Raji (cell line): ENCODE results near the gene LDLRAD1.

Experiments
- POLR2A ChIP-seq: IDR thresholded peaks from 2 replicates; pipeline ENCODE4 v1.6.1; 2011; ENCODE audit warnings: low read depth, low read length, control low read depth; ENCODE audit not compliant: insufficient read depth

Gene LDLRAD1

GRCh38 chr1:54002544-54003248 lies 15.3 kb downstream of the LDLRAD1 start:
- no peak for TF ChIP-seq POLR2A

DNA sequence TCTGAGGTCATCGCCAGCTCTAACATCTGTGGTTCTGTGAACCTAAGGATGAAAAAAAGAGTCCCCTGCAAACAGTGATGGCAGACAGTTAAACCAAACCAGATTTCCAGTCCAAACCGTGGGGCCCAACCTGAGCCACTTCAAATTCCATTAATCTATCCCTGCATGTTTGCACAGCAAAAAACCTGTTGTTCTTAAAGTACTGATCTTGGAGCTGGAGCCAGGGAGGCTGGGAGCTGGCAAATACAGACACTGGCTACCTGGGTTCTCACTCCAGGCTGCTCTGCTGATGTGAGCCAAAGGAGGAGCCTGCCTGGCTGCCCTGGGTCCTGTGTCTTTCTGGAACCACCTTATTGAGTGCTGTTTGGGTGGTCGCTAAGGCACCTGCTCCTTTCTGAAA lies 16.4 kb downstream of the LDLRAD1 start:
- TF ChIP-seq POLR2A, result no peak

GRCh38 chr1:53999920-54000319 lies 18.1 kb downstream of the LDLRAD1 start:
- no peak for TF ChIP-seq POLR2A

- TF ChIP-seq POLR2A, result no peak
These were observed 19.8 kb downstream of the LDLRAD1 start for GRCh38 chr1:53998223-53998622.

DNA sequence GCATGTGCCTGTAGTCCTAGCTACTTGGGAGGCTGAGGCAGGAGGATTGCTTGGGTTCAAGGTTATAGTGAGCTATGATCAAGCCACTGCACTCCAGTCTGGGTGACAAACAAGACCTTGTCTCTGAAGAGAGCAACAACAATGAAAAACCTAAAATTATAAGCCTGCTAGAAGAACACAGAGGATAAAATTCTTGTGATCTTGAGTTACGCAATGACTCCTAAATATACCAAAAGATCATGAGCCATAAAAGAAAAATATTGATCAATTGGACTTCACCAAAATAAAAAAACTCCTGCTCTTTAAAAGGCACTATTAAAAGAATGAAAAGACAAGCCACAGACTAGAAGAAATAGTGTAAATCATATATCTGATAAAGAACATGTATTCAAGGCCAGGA lies 22.3 kb downstream of the LDLRAD1 start:
- TF ChIP-seq POLR2A, result no peak

- no peak for TF ChIP-seq POLR2A
These were observed 25.7 kb downstream of the LDLRAD1 start for GRCh38 chr1:53992085-53992874.

- no peak for TF ChIP-seq POLR2A
These were observed 30.1 kb downstream of the LDLRAD1 start for GRCh38 chr1:53987880-53988279.

DNA sequence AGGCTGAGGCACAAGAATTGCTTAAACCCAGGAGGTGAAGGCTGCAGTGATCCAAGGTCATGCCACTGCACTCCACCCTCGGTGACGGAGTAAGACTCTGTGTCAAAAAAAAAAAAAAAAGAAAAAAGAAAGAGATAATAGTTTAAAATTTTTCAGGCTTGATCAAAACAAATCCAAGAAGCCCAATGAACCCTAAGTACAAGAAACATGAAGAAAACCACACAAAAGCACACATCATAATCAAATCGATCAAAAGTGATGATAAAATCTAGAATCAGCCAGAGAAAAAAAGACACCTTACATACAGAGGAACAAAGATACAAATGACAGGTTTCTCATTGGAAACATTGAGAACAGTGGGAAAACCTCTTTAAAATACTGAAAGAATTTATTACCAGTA lies 31.5 kb downstream of the LDLRAD1 start:
- TF ChIP-seq POLR2A, result no peak

DNA sequence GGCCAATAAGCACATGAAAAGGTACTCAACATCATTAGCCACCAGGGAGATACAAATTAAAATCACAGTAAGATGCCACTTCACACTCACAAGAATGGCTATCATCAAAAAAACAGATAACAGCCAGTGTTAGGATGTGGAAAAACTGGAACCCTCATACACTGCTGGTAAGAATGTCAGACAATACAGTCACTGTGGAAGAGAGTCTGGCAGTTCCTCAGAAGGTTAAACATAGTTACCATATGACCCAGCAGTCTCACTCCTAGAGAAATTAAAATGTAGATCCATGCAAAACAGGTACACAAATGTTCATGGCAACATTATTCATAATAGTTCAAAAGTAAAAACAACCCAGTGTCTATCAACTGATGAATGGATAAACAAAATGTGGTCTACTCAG lies 33.3 kb downstream of the LDLRAD1 start:
- no peak for TF ChIP-seq POLR2A

- no peak for TF ChIP-seq POLR2A
These were observed 35.3 kb downstream of the LDLRAD1 start for GRCh38 chr1:53982763-53983104.

DNA sequence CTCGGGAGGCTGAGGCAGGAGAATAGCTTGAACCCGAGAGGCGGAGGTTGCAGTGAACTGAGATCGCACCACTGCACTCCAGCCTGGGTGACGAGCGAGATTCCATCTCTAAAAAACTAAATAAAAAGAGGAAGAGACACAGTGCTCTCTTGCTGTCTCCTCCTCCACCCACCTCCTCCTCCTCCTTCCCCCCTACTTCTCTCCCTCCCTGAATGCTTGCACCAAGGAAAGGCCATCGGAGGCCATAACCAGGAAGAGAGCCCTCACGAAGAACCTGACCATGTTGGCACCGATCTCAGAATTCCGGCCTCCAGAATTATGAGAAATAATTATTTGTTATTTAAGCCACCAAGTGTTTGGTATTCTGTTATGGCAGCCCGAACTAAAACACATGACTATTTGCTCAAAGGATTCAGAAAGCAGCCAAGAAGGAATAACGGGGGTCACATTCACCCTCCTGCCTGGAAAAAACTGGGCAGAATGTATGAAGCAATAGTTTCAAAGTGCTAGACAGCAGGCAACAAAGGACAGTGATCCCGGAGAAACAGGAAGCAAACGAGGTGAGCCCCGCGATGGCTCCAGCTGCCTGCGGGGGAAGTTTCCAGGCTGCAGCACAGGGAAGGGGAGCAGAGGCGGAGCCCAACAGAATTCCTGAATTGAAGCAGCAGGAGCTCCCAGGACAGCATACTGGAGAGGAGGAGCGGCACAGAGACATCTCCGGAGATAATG lies 35.8 kb downstream of the LDLRAD1 start:
- no peak for TF ChIP-seq POLR2A

GRCh38 chr1:53981220-53981619 lies 36.8 kb downstream of the LDLRAD1 start:
- TF ChIP-seq POLR2A, result no peak

DNA sequence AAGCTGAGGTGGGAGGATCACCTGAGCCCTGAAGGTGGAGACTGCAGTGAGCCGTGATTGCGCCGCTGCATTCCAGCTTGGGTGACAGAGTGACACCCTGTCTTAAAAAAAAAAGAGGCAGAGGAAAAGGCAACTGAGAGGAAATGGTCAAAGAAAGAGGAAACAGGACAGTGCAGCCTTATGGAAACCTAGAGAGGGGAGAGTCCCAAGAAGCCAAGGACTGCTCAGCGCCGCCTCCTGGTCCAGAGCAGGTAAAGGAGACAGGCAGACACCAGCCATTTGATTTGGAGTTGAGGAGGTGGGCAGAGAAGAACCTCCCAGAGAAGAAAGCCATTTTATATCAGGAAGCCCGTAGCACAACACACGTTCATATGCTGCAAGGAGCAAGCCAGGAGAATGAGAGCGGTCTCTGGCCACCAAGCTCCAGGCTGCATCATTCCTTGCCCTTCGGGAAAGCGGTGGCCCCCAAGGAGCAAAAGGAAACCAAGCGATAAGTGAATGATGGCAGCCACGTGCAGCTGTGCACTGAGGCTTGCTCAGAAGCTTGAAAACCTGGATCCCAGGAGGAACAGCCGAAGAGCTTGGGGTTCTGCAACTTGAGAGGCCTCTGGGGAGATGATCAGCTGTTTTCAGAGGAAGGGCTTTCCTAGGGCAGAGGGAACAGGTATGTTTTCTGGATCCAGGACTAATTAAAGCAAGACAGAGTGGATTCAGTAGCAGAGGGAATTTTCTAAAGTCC lies 38.1 kb downstream of the LDLRAD1 start:
- TF ChIP-seq POLR2A, result no peak

DNA sequence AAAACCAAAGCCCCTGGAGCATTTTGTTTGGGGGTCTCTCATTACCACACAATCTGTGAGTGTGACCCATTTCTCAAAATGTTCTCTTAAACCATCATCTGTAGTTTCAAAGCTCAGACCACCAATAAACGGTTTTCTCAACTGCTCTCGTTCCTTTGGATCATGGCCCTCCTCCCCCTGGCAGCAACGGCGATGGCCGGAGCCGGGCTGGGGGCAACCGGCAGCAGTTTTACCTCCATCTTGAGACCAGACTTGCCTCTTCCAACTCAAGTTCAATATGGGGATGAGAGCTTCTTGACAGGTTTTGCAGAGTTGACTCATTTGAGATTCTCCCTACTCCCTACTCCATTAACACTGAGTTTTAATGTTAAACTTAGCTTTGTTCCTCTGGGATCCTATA lies 42.1 kb downstream of the LDLRAD1 start:
- no peak for TF ChIP-seq POLR2A

DNA sequence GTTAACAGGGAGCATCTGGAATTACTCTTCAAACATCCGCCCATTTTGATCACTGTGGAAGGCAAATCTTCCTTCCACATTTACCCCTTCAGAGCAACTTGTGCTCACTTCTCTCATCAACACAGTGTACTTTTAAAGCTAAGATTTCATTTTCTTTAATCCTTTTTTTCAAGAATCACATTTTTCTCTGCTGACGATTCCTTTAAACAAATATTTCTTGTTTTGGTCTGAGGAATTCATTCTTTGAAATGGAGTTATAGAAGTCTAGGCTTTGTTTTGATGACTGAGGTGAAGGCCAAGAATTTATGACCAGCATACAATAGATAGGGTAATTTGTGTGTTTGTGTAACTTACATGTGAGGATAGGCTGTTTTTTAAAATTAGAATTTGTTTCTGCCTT lies 46.3 kb downstream of the LDLRAD1 start:
- no peak for TF ChIP-seq POLR2A

DNA sequence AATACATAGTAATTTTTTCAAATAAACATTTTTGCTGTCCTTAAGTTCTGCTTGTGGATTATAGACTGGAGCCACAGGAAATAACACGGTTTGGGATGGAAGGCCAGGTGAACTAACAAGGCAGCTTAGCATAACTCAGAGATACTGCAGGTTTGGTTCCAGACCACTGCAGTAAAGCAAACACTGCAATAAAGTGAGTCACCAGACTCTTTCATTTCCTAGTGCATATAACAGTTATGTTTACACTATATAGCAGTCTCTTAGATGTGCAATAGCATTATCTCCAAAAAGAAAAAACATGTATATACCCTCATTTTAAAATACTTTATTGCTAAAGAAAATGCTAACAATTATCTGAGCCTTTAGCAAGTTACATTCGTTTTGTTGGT lies 49.9 kb downstream of the LDLRAD1 start:
- TF ChIP-seq POLR2A, result no peak
